HG02571 (cell line): ENCODE results near the gene EXOSC9.
"Not testable (repeated sequence)": the region's sequence is repeated elsewhere in the genome, so short reads cannot be mapped to it uniquely, and the experiment has no call there.

Experiments used
- ATAC-seq: cut with Tn5 transposase; IDR thresholded peaks from one replicate; pipeline ENCODE4 v1.9.1; 2021; ENCODE audit warnings: mild to moderate bottlenecking, moderate library complexity; ENCODE audit not compliant: unreplicated experiment

EXOSC9 gene

GRCh38 chr4:121800961-121801714 is at the start of gene EXOSC9:
EXOSC9 (plus strand) TSS chr4:121801323; CDS start chr4:121801425, 102 bp downstream.
- peak; percentile 77 for ATAC-seq

- ATAC-seq = not testable (repeated sequence)
Observed at GRCh38 chr4:121752142-121752541, 49.0 kb upstream of the EXOSC9 start.

GRCh38 chr4:121758925-121759568 is 42.1 kb upstream of the EXOSC9 start:
- no peak for ATAC-seq

GRCh38 chr4:121760205-121760604 is 40.9 kb upstream of the EXOSC9 start:
- no peak for ATAC-seq

- ATAC-seq = no peak
Observed at GRCh38 chr4:121764303-121764701, 36.8 kb upstream of the EXOSC9 start.

GRCh38 chr4:121764702-121765367 is 36.3 kb upstream of the EXOSC9 start, which contains the start of gene SMIM43:
SMIM43 (minus strand) TSS chr4:121765164; CDS start chr4:121765105, 59 bp downstream.
- ATAC-seq = no peak

- no peak for ATAC-seq
Observed at GRCh38 chr4:121765368-121765705, 35.8 kb upstream of the EXOSC9 start.

- ATAC-seq = no peak
Observed at GRCh38 chr4:121765971-121766538, 35.1 kb upstream of the EXOSC9 start.

- no peak for ATAC-seq
Observed at GRCh38 chr4:121767166-121767565, 34.0 kb upstream of the EXOSC9 start.

- no peak for ATAC-seq
Observed at GRCh38 chr4:121769341-121769740, 31.8 kb upstream of the EXOSC9 start.

GRCh38 chr4:121771869-121772268 is 29.3 kb upstream of the EXOSC9 start:
- ATAC-seq = no peak

GRCh38 chr4:121773883-121774282 is 27.2 kb upstream of the EXOSC9 start:
- no peak for ATAC-seq

GRCh38 chr4:121776610-121777401 is 24.3 kb upstream of the EXOSC9 start:
- ATAC-seq = no peak

GRCh38 chr4:121777625-121778024 is 23.5 kb upstream of the EXOSC9 start:
- ATAC-seq = no peak

GRCh38 chr4:121778991-121779628 is 22.0 kb upstream of the EXOSC9 start:
- ATAC-seq = no peak

- no peak for ATAC-seq
Observed at GRCh38 chr4:121783210-121783609, 17.9 kb upstream of the EXOSC9 start.

GRCh38 chr4:121784401-121784800 is 16.7 kb upstream of the EXOSC9 start:
- ATAC-seq = no peak

- ATAC-seq = no peak
Observed at GRCh38 chr4:121784975-121785374, 16.1 kb upstream of the EXOSC9 start.

GRCh38 chr4:121785479-121785878 is 15.6 kb upstream of the EXOSC9 start:
- ATAC-seq = no peak

- ATAC-seq = no peak
Observed at GRCh38 chr4:121786221-121786620, 14.9 kb upstream of the EXOSC9 start.
